ENCODE results near the gene NPC1.
A peak's percentile ranks its signal among the peaks of the same experiment; 100 is the strongest.

The NPC1 gene

GRCh38 chr18:23585007-23585871 is 1.1 kb downstream of the NPC1 start:
- peak overlapping the region; percentile 77 to 90 for H3K4me3 ChIP-seq (ENCODE audit: low read length in 2 of 2)

GRCh38 chr18:23584019-23584983 is 2.0 kb downstream of the NPC1 start:
- Histone ChIP-seq H3K36me3 (replicated peaks in 1 of 2; ENCODE audit: control insufficient read depth in 2 of 2, insufficient read depth in 2 of 2, low read length in 2 of 2) (peaks cover 2 to 10% of the 10 kb centered on the region in 2 donors), H3K9ac (ENCODE audit: low read depth, low read length, poor library complexity) (no peak overlapping the region), H3K79me1 (ENCODE audit: low read depth, low read length) (peaks cover 7% of the 10 kb centered on the region), H3K18ac (ENCODE audit: low read length) (no peak overlapping the region), H3K4ac (ENCODE audit: low read length) (no peak overlapping the region), H3K27ac (replicated peaks; ENCODE audit: low read length) (no peak overlapping the region), H3K4me1 (ENCODE audit: control insufficient read depth in 2 of 2, insufficient read depth in 1 of 2, low read depth in 1 of 2, low read length in 2 of 2) (peaks cover 0 to 12% of the 10 kb centered on the region in 2 donors), H3K27me3 (ENCODE audit: control insufficient read depth in 3 of 3, insufficient read depth in 3 of 3, low read depth in 1 of 3, low read length in 3 of 3) (peaks cover 0 to 2% (median 0%) of the 10 kb centered on the region in 3 experiments), H2BK12ac (ENCODE audit: low read length) (no peak overlapping the region), H2AK5ac (ENCODE audit: low read depth, low read length) (no peak overlapping the region), H3K23ac (ENCODE audit: low read depth, low read length, poor library complexity) (no peak overlapping the region), H2AFZ (ENCODE audit: low read length) (no peak overlapping the region), H3K14ac (ENCODE audit: low read length) (no peak overlapping the region), H3K9me3 (replicated peaks in 1 of 2; ENCODE audit: control insufficient read depth in 2 of 2, insufficient read depth in 1 of 2, low read depth in 1 of 2, low read length in 2 of 2) (no peaks in the 10 kb centered on the region), H4K91ac (ENCODE audit: low read depth, low read length, poor library complexity) (no peak overlapping the region), H2BK15ac (ENCODE audit: low read length) (no peak overlapping the region), H2BK120ac (ENCODE audit: low read depth, low read length) (no peak overlapping the region), H3K4me3 (ENCODE audit: low read length in 2 of 2) (peak overlapping the region in 1 of 2 donors; percentile 77), H4K8ac (ENCODE audit: low read depth, low read length) (no peak overlapping the region), H3K4me2 (ENCODE audit: insufficient read depth, low read length, poor library complexity, severe bottlenecking) (no peak overlapping the region), H2BK5ac (ENCODE audit: low read length) (no peak overlapping the region)
- DNase-seq (ENCODE audit: low spot score): no peak
- no CpG with 5 or more reads among the region's 13 CpGs for WGBS, 2 donors (ENCODE audit: extremely low coverage in 2 of 2, insufficient read length in 2 of 2, insufficient replicate concordance in 1 of 2)

More at GRCh38 chr18:23585007-23585871, 1.1 kb downstream of the NPC1 start:
- H2AK5ac ChIP-seq (ENCODE audit: low read depth, low read length): no peak overlapping the region
- DNase-seq (ENCODE audit: low spot score): no peak
- H3K9ac ChIP-seq (ENCODE audit: low read depth, low read length, poor library complexity): no peak overlapping the region
- H3K79me1 ChIP-seq (ENCODE audit: low read depth, low read length): peaks cover 7% of the 10 kb centered on the region
- H3K9me3 ChIP-seq (replicated peaks in 1 of 2; ENCODE audit: control insufficient read depth in 2 of 2, insufficient read depth in 1 of 2, low read depth in 1 of 2, low read length in 2 of 2): no peaks in the 10 kb centered on the region
- H2BK12ac ChIP-seq (ENCODE audit: low read length): no peak overlapping the region
- no peak overlapping the region for H2BK5ac ChIP-seq (ENCODE audit: low read length)
- H3K36me3 ChIP-seq (replicated peaks in 1 of 2; ENCODE audit: control insufficient read depth in 2 of 2, insufficient read depth in 2 of 2, low read length in 2 of 2): peaks cover 2 to 10% of the 10 kb centered on the region in 2 donors
- no peak overlapping the region for H2BK15ac ChIP-seq (ENCODE audit: low read length)
- peaks cover 0 to 2% (median 0%) of the 10 kb centered on the region in 3 experiments for H3K27me3 ChIP-seq (ENCODE audit: control insufficient read depth in 3 of 3, insufficient read depth in 3 of 3, low read depth in 1 of 3, low read length in 3 of 3)
- no peak overlapping the region for H3K4ac ChIP-seq (ENCODE audit: low read length)
- no peak overlapping the region for H3K18ac ChIP-seq (ENCODE audit: low read length)
- H2AFZ ChIP-seq (ENCODE audit: low read length): peak overlapping the region; percentile 98
- H4K8ac ChIP-seq (ENCODE audit: low read depth, low read length): no peak overlapping the region
- H2BK120ac ChIP-seq (ENCODE audit: low read depth, low read length): no peak overlapping the region
- no peak overlapping the region for H3K14ac ChIP-seq (ENCODE audit: low read length)
- no peak overlapping the region for H3K27ac ChIP-seq (replicated peaks; ENCODE audit: low read length)
- no peak overlapping the region for H4K91ac ChIP-seq (ENCODE audit: low read depth, low read length, poor library complexity)
- no CpG with 5 or more reads among the region's 19 CpGs for WGBS, 2 donors (ENCODE audit: extremely low coverage in 2 of 2, insufficient read length in 2 of 2, insufficient replicate concordance in 1 of 2)
- H3K4me2 ChIP-seq (ENCODE audit: insufficient read depth, low read length, poor library complexity, severe bottlenecking): peak overlapping the region; percentile 92
- H3K23ac ChIP-seq (ENCODE audit: low read depth, low read length, poor library complexity): no peak overlapping the region
- peaks cover 0 to 9% of the 10 kb centered on the region in 2 donors for H3K4me1 ChIP-seq (ENCODE audit: control insufficient read depth in 2 of 2, insufficient read depth in 1 of 2, low read depth in 1 of 2, low read length in 2 of 2)

- Histone ChIP-seq H3K9ac (ENCODE audit: low read depth, low read length, poor library complexity) (no peak overlapping the region), H4K8ac (ENCODE audit: low read depth, low read length) (no peak overlapping the region), H3K4ac (ENCODE audit: low read length) (no peak overlapping the region), H3K27me3 (ENCODE audit: control insufficient read depth in 3 of 3, insufficient read depth in 3 of 3, low read depth in 1 of 3, low read length in 3 of 3) (peaks cover 0 to under 1% (median 0%) of the 10 kb centered on the region in 3 experiments), H3K23ac (ENCODE audit: low read depth, low read length, poor library complexity) (no peak overlapping the region), H2BK15ac (ENCODE audit: low read length) (no peak overlapping the region), H2BK120ac (ENCODE audit: low read depth, low read length) (no peak overlapping the region), H3K79me1 (ENCODE audit: low read depth, low read length) (peaks cover 9% of the 10 kb centered on the region), H3K36me3 (replicated peaks in 1 of 2; ENCODE audit: control insufficient read depth in 2 of 2, insufficient read depth in 2 of 2, low read length in 2 of 2) (peaks cover 2 to 10% of the 10 kb centered on the region in 2 donors), H3K14ac (ENCODE audit: low read length) (no peak overlapping the region), H2AK5ac (ENCODE audit: low read depth, low read length) (no peak overlapping the region), H3K4me3 (ENCODE audit: low read length in 2 of 2) (no peak overlapping the region), H4K91ac (ENCODE audit: low read depth, low read length, poor library complexity) (no peak overlapping the region), H3K4me1 (ENCODE audit: control insufficient read depth in 2 of 2, insufficient read depth in 1 of 2, low read depth in 1 of 2, low read length in 2 of 2) (peaks cover 0 to 11% of the 10 kb centered on the region in 2 donors), H3K4me2 (ENCODE audit: insufficient read depth, low read length, poor library complexity, severe bottlenecking) (no peak overlapping the region), H3K27ac (replicated peaks; ENCODE audit: low read length) (peak overlapping the region; percentile 4), H3K9me3 (replicated peaks in 1 of 2; ENCODE audit: control insufficient read depth in 2 of 2, insufficient read depth in 1 of 2, low read depth in 1 of 2, low read length in 2 of 2) (no peaks in the 10 kb centered on the region), H2BK12ac (ENCODE audit: low read length) (no peak overlapping the region), H2AFZ (ENCODE audit: low read length) (no peak overlapping the region), H2BK5ac (ENCODE audit: low read length) (no peak overlapping the region), H3K18ac (ENCODE audit: low read length) (no peak overlapping the region)
- no peak for DNase-seq (ENCODE audit: low spot score)
- WGBS, 2 donors (ENCODE audit: extremely low coverage in 2 of 2, insufficient read length in 2 of 2, insufficient replicate concordance in 1 of 2): no CpG with 5 or more reads among the region's 5 CpGs
Measured at GRCh38 chr18:23583071-23583865, 3.0 kb downstream of the NPC1 start.

Data from neuronal stem cell (in vitro differentiated cells).